Measurements from ENCODE around the gene PCSK5.
"Not testable (repeated sequence)": the region's sequence is repeated elsewhere in the genome, so short reads cannot be mapped to it uniquely, and the experiment has no call there.

PCSK5 gene

GRCh38 chr9:76322810-76323209, 432.3 kb downstream of the PCSK5 start:
- Mint-ChIP-seq H3K4me3 (no peak overlapping the region), H3K36me3 (no peaks in the 10 kb centered on the region), H3K27me3 (peaks cover 3% of the 10 kb centered on the region), H3K27ac (no peak overlapping the region), H3K9me3 (no peaks in the 10 kb centered on the region), H3K4me1 (no peaks in the 10 kb centered on the region)

- Mint-ChIP-seq H3K9me3 (no peaks in the 10 kb centered on the region), H3K4me3 (no peak overlapping the region), H3K27ac (no peak overlapping the region), H3K4me1 (no peaks in the 10 kb centered on the region), H3K27me3 (peaks cover 3% of the 10 kb centered on the region), H3K36me3 (no peaks in the 10 kb centered on the region)
Measured at GRCh38 chr9:76323490-76323889, 433.0 kb downstream of the PCSK5 start.

- H3K36me3 Mint-ChIP-seq, H3K9me3 Mint-ChIP-seq, H3K27me3 Mint-ChIP-seq, H3K4me1 Mint-ChIP-seq, H3K4me3 Mint-ChIP-seq, H3K27ac Mint-ChIP-seq: not testable (repeated sequence)
Measured at GRCh38 chr9:76324030-76324429, 433.6 kb downstream of the PCSK5 start.

GRCh38 chr9:76330034-76330433, 439.6 kb downstream of the PCSK5 start:
- Mint-ChIP-seq H3K4me1 (no peaks in the 10 kb centered on the region), H3K36me3 (no peaks in the 10 kb centered on the region), H3K27ac (no peak overlapping the region), H3K4me3 (no peak overlapping the region), H3K9me3 (no peaks in the 10 kb centered on the region), H3K27me3 (peaks cover 12% of the 10 kb centered on the region)

- no peaks in the 10 kb centered on the region for H3K36me3 Mint-ChIP-seq
- no peak overlapping the region for H3K4me3 Mint-ChIP-seq
- H3K9me3 Mint-ChIP-seq = no peaks in the 10 kb centered on the region
- no peaks in the 10 kb centered on the region for H3K4me1 Mint-ChIP-seq
- H3K27ac Mint-ChIP-seq = no peak overlapping the region
- peaks cover 15% of the 10 kb centered on the region for H3K27me3 Mint-ChIP-seq
Measured at GRCh38 chr9:76333388-76333787, 442.9 kb downstream of the PCSK5 start.

- Mint-ChIP-seq H3K27ac (no peak overlapping the region), H3K27me3 (peaks cover 17% of the 10 kb centered on the region), H3K36me3 (no peaks in the 10 kb centered on the region), H3K9me3 (no peaks in the 10 kb centered on the region), H3K4me3 (no peak overlapping the region), H3K4me1 (no peaks in the 10 kb centered on the region)
Measured at GRCh38 chr9:76333964-76334363, 443.5 kb downstream of the PCSK5 start.

GRCh38 chr9:76336027-76336426, 445.6 kb downstream of the PCSK5 start:
- Mint-ChIP-seq H3K9me3 (no peaks in the 10 kb centered on the region), H3K4me1 (no peaks in the 10 kb centered on the region), H3K27ac (no peak overlapping the region), H3K4me3 (no peak overlapping the region), H3K27me3 (peaks cover 15% of the 10 kb centered on the region), H3K36me3 (no peaks in the 10 kb centered on the region)

- H3K27me3 Mint-ChIP-seq = peaks cover 15% of the 10 kb centered on the region
- no peaks in the 10 kb centered on the region for H3K9me3 Mint-ChIP-seq
- H3K27ac Mint-ChIP-seq = no peak overlapping the region
- H3K4me3 Mint-ChIP-seq = no peak overlapping the region
- H3K36me3 Mint-ChIP-seq = no peaks in the 10 kb centered on the region
- no peaks in the 10 kb centered on the region for H3K4me1 Mint-ChIP-seq
Measured at GRCh38 chr9:76338418-76338817, 447.9 kb downstream of the PCSK5 start.

GRCh38 chr9:76341616-76342015, 451.1 kb downstream of the PCSK5 start:
- peaks cover 15% of the 10 kb centered on the region for H3K27me3 Mint-ChIP-seq
- no peaks in the 10 kb centered on the region for H3K9me3 Mint-ChIP-seq
- H3K27ac Mint-ChIP-seq = no peak overlapping the region
- H3K4me3 Mint-ChIP-seq = no peak overlapping the region
- H3K4me1 Mint-ChIP-seq = no peaks in the 10 kb centered on the region
- H3K36me3 Mint-ChIP-seq = no peaks in the 10 kb centered on the region

- H3K9me3 Mint-ChIP-seq = no peaks in the 10 kb centered on the region
- no peaks in the 10 kb centered on the region for H3K36me3 Mint-ChIP-seq
- peaks cover 15% of the 10 kb centered on the region for H3K27me3 Mint-ChIP-seq
- no peak overlapping the region for H3K4me3 Mint-ChIP-seq
- H3K27ac Mint-ChIP-seq = no peak overlapping the region
- H3K4me1 Mint-ChIP-seq = no peaks in the 10 kb centered on the region
Measured at GRCh38 chr9:76342201-76342600, 451.7 kb downstream of the PCSK5 start.

- H3K9me3 Mint-ChIP-seq = no peaks in the 10 kb centered on the region
Measured at GRCh38 chr9:76342858-76343257, 452.4 kb downstream of the PCSK5 start.

GRCh38 chr9:76349865-76350264, 459.4 kb downstream of the PCSK5 start:
- Mint-ChIP-seq H3K36me3 (no peaks in the 10 kb centered on the region), H3K4me3 (no peak overlapping the region), H3K27me3 (peaks cover 4% of the 10 kb centered on the region)

More at GRCh38 chr9:76342858-76343257, 452.4 kb downstream of the PCSK5 start:
- H3K4me1 Mint-ChIP-seq = no peaks in the 10 kb centered on the region
- no peaks in the 10 kb centered on the region for H3K36me3 Mint-ChIP-seq
- H3K4me3 Mint-ChIP-seq = no peak overlapping the region
- H3K27ac Mint-ChIP-seq = no peak overlapping the region
- peaks cover 14% of the 10 kb centered on the region for H3K27me3 Mint-ChIP-seq

GRCh38 chr9:76351006-76351405, 460.5 kb downstream of the PCSK5 start:
- no peak overlapping the region for H3K4me3 Mint-ChIP-seq
- no peak overlapping the region for H3K27ac Mint-ChIP-seq
- H3K9me3 Mint-ChIP-seq = no peaks in the 10 kb centered on the region
- H3K27me3 Mint-ChIP-seq = peaks cover 4% of the 10 kb centered on the region
- no peaks in the 10 kb centered on the region for H3K4me1 Mint-ChIP-seq
- H3K36me3 Mint-ChIP-seq = no peaks in the 10 kb centered on the region

More at GRCh38 chr9:76349865-76350264, 459.4 kb downstream of the PCSK5 start:
- H3K27ac Mint-ChIP-seq = no peak overlapping the region
- H3K4me1 Mint-ChIP-seq = no peaks in the 10 kb centered on the region
- no peaks in the 10 kb centered on the region for H3K9me3 Mint-ChIP-seq

- Mint-ChIP-seq H3K27me3 (peaks cover 2% of the 10 kb centered on the region), H3K4me1 (no peaks in the 10 kb centered on the region), H3K27ac (no peak overlapping the region), H3K4me3 (no peak overlapping the region), H3K36me3 (no peaks in the 10 kb centered on the region), H3K9me3 (no peaks in the 10 kb centered on the region)
Measured at GRCh38 chr9:76352026-76352620, 461.6 kb downstream of the PCSK5 start.

- peaks cover 2% of the 10 kb centered on the region for H3K27me3 Mint-ChIP-seq
- no peak overlapping the region for H3K27ac Mint-ChIP-seq
- H3K4me1 Mint-ChIP-seq = no peaks in the 10 kb centered on the region
- no peaks in the 10 kb centered on the region for H3K36me3 Mint-ChIP-seq
- no peaks in the 10 kb centered on the region for H3K9me3 Mint-ChIP-seq
- no peak overlapping the region for H3K4me3 Mint-ChIP-seq
Measured at GRCh38 chr9:76353280-76353679, 462.8 kb downstream of the PCSK5 start.

GRCh38 chr9:76354221-76354620, 463.7 kb downstream of the PCSK5 start:
- H3K36me3 Mint-ChIP-seq = no peaks in the 10 kb centered on the region
- no peak overlapping the region for H3K27ac Mint-ChIP-seq
- no peaks in the 10 kb centered on the region for H3K4me1 Mint-ChIP-seq
- H3K27me3 Mint-ChIP-seq = peaks cover 2% of the 10 kb centered on the region
- H3K9me3 Mint-ChIP-seq = no peaks in the 10 kb centered on the region
- H3K4me3 Mint-ChIP-seq = no peak overlapping the region

- H3K36me3 Mint-ChIP-seq = no peaks in the 10 kb centered on the region
- H3K4me3 Mint-ChIP-seq = no peak overlapping the region
- H3K27me3 Mint-ChIP-seq = peaks cover 2% of the 10 kb centered on the region
- H3K9me3 Mint-ChIP-seq = no peaks in the 10 kb centered on the region
- no peak overlapping the region for H3K27ac Mint-ChIP-seq
- no peaks in the 10 kb centered on the region for H3K4me1 Mint-ChIP-seq
Measured at GRCh38 chr9:76355886-76356285, 465.4 kb downstream of the PCSK5 start.

Measured in activated naive CD4-positive, alpha-beta T cell treated with anti-CD3 and anti-CD28 coated beads, Interleukin-2, amount 50 U/mL, for 24 hours (primary cell).